ENCODE data around the gene EXOC2. TPM values are rescaled to one million over a fixed set of nuclear protein-coding genes. Genes with fewer than 3 reads are reported as not detected.

Gene EXOC2
- total RNA-seq, 1 donor from 2014 or later = 44.4 TPM

DNA sequence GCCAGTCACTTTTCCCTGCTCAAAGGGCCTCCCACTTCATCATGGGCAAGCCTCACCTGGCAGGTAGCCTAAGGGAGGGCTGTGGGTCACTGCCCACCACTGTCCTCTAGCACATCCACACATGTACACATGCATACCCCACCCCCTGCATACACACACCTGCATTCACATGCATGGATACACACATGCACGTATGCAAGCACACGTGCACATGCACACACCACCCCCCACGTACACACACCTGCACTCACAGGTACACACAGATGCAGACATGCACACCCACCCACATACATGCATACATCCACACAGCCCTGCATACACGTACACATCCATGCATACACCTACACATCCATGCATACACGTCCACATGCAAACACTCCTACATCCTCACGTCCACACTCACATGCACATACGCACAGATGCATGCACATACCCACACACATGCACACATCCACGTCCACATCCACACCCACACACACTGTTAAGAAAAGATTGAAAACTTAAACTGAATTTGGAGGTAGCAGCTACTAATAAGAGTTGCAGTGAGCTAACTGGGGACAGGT, 14.0 kb upstream of the EXOC2 start:
- DNase-seq (ENCODE audit: low read depth) (no peak), FAIRE-seq (no peak)
- Histone ChIP-seq H3K9ac (ENCODE audit: low read length) (no peak overlapping the region), H3K79me2 (ENCODE audit: insufficient read depth, low read length) (no peaks in the 10 kb centered on the region), H3K4me3 (ENCODE audit: insufficient read depth, low read depth, low read length) (no peak overlapping the region), H3K36me3 (ENCODE audit: insufficient read depth, low read length) (no peaks in the 10 kb centered on the region), H3K4me1 (ENCODE audit: insufficient read depth, low read length) (peaks cover 6% of the 10 kb centered on the region), H3K27me3 (ENCODE audit: insufficient read depth, low read length) (no peaks in the 10 kb centered on the region), H3K27ac (ENCODE audit: low read depth, low read length) (no peak overlapping the region), H4K20me1 (ENCODE audit: insufficient read depth, low read length) (no peaks in the 10 kb centered on the region), H2AFZ (ENCODE audit: low read depth, low read length) (no peak overlapping the region), H3K4me2 (ENCODE audit: low read length) (no peak overlapping the region), H3K9me3 (ENCODE audit: insufficient read depth, low read depth, low read length) (no peaks in the 10 kb centered on the region)
- Mint-ChIP-seq H3K27ac (ENCODE audit: unreplicated experiment) (no peak overlapping the region), H3K4me3 (ENCODE audit: unreplicated experiment) (no peak overlapping the region), H3K36me3 (ENCODE audit: low read depth, unreplicated experiment) (peaks cover 1% of the 10 kb centered on the region), H3K9me3 (ENCODE audit: unreplicated experiment) (no peaks in the 10 kb centered on the region), H3K4me1 (ENCODE audit: low read depth, unreplicated experiment) (peaks cover 25% of the 10 kb centered on the region), H3K27me3 (ENCODE audit: low read depth, unreplicated experiment) (no peaks in the 10 kb centered on the region)
- TF ChIP-seq EZH2 (IDR thresholded peaks at IDR 0.05; ENCODE audit: insufficient read depth, low read length) = no peak

GRCh38 chr6:706146-706545, 13.2 kb upstream of the EXOC2 start:
- FAIRE-seq (no peak), DNase-seq (ENCODE audit: low read depth) (no peak)
- Mint-ChIP-seq H3K4me1 (ENCODE audit: low read depth, unreplicated experiment) (peaks cover 22% of the 10 kb centered on the region), H3K9me3 (ENCODE audit: unreplicated experiment) (no peaks in the 10 kb centered on the region), H3K4me3 (ENCODE audit: unreplicated experiment) (no peak overlapping the region), H3K27me3 (ENCODE audit: low read depth, unreplicated experiment) (no peaks in the 10 kb centered on the region), H3K36me3 (ENCODE audit: low read depth, unreplicated experiment) (peaks cover 1% of the 10 kb centered on the region), H3K27ac (ENCODE audit: unreplicated experiment) (peak overlapping the region; percentile 23)
- Histone ChIP-seq H3K27ac (ENCODE audit: low read depth, low read length) (no peak overlapping the region), H3K4me2 (ENCODE audit: low read length) (no peak overlapping the region), H3K36me3 (ENCODE audit: insufficient read depth, low read length) (no peaks in the 10 kb centered on the region), H3K4me3 (ENCODE audit: insufficient read depth, low read depth, low read length) (no peak overlapping the region), H2AFZ (ENCODE audit: low read depth, low read length) (no peak overlapping the region), H3K79me2 (ENCODE audit: insufficient read depth, low read length) (no peaks in the 10 kb centered on the region), H3K9me3 (ENCODE audit: insufficient read depth, low read depth, low read length) (no peaks in the 10 kb centered on the region), H3K9ac (ENCODE audit: low read length) (no peak overlapping the region), H3K27me3 (ENCODE audit: insufficient read depth, low read length) (no peaks in the 10 kb centered on the region), H4K20me1 (ENCODE audit: insufficient read depth, low read length) (no peaks in the 10 kb centered on the region), H3K4me1 (ENCODE audit: insufficient read depth, low read length) (peaks cover 1% of the 10 kb centered on the region)
- TF ChIP-seq EZH2 (IDR thresholded peaks at IDR 0.05; ENCODE audit: insufficient read depth, low read length) = no peak
- no peak for TF ChIP-seq CTCF (IDR thresholded peaks at IDR 0.05; ENCODE audit: insufficient read depth, low read depth, low read length)

DNA sequence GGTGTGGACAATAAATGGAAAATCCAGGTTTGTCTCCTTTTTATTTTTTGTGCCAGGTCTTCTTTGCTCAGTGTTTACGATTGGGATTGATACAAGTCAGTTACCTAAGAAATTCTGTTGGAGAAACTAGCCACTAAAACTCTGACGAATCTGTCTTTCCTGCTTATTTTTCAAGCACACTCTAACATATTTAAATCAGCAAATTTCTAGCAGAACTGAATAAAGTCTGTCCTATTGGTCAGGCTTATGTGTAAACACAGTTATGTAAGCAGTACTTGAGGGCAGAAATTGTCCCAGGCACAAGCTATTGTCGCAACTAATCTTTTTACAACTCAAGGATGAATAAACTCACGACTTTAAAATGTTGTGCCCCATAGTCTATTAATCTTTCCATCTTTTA, 12.1 kb upstream of the EXOC2 start:
- DNase-seq (ENCODE audit: low read depth) = no peak
- Mint-ChIP-seq H3K36me3 (ENCODE audit: low read depth, unreplicated experiment) (peaks cover 1% of the 10 kb centered on the region), H3K4me3 (ENCODE audit: unreplicated experiment) (no peak overlapping the region), H3K27ac (ENCODE audit: unreplicated experiment) (no peak overlapping the region), H3K4me1 (ENCODE audit: low read depth, unreplicated experiment) (peaks cover 15% of the 10 kb centered on the region), H3K27me3 (ENCODE audit: low read depth, unreplicated experiment) (no peaks in the 10 kb centered on the region), H3K9me3 (ENCODE audit: unreplicated experiment) (no peaks in the 10 kb centered on the region)
- no peaks in the 10 kb centered on the region for H3K9me3 ChIP-seq (ENCODE audit: insufficient read depth, low read depth, low read length)
- H2AFZ ChIP-seq (ENCODE audit: low read depth, low read length) = no peak overlapping the region
- H3K9ac ChIP-seq (ENCODE audit: low read length) = no peak overlapping the region
- H3K4me2 ChIP-seq (ENCODE audit: low read length) = no peak overlapping the region
- H3K4me1 ChIP-seq (ENCODE audit: insufficient read depth, low read length) = no peaks in the 10 kb centered on the region
- H4K20me1 ChIP-seq (ENCODE audit: insufficient read depth, low read length) = no peaks in the 10 kb centered on the region
- H3K27me3 ChIP-seq (ENCODE audit: insufficient read depth, low read length) = no peaks in the 10 kb centered on the region
- H3K79me2 ChIP-seq (ENCODE audit: insufficient read depth, low read length) = no peaks in the 10 kb centered on the region
- TF ChIP-seq EZH2 (IDR thresholded peaks at IDR 0.05; ENCODE audit: insufficient read depth, low read length) (no peak), CTCF (IDR thresholded peaks at IDR 0.05; ENCODE audit: insufficient read depth, low read depth, low read length) (no peak)
- no peak overlapping the region for H3K27ac ChIP-seq (ENCODE audit: low read depth, low read length)
- no peaks in the 10 kb centered on the region for H3K36me3 ChIP-seq (ENCODE audit: insufficient read depth, low read length)
- H3K4me3 ChIP-seq (ENCODE audit: insufficient read depth, low read depth, low read length) = no peak overlapping the region
- FAIRE-seq = no peak
